SU-DHL-6 (cell line): ENCODE measurements around the gene RAN.

ENCODE experiments used
- CTCF ChIP-seq: fragments of 200-600 bp; sonication (generic); IDR thresholded peaks from one replicate; pipeline ENCODE4 v1.5.1; 2017; ENCODE audit warnings: antibody characterized with exemption, mild to moderate bottlenecking, low read length, moderate library complexity; ENCODE audit not compliant: insufficient read depth, poor library complexity, severe bottlenecking
- EZH2phosphoT487 ChIP-seq: fragments of 200-600 bp; sonication (generic), shearing (Covaris generic); conservative IDR thresholded peaks from 2 replicates; pipeline ENCODE4 v1.6.1; 2018; ENCODE audit warnings: mild to moderate bottlenecking, antibody characterized with exemption, low read length, moderate library complexity, mixed read lengths

DNA sequence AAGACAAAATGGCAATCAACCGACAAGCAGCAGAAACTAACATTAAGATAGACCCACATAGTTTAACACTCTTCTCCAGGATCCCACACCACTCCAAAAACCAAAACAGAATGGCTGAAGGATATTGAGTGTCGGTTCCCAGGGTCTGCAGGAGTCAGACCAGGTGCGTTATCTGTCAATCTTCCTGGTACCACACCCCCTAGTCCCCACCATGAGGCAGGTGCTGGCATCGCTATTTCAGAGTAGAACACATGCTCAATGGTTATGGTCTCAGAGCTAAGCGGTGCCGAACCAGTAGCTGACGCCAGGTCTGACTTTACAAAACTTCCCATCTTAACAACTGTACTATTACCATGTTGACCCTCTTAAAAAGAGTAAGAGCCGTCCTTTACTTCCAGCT, 43.0 kb upstream of the RAN start:
- no peak for TF ChIP-seq CTCF
- TF ChIP-seq EZH2phosphoT487: no peak
